HepG2 (cell line): ENCODE results near the gene DAB1. TPM values are rescaled to one million over a fixed set of nuclear protein-coding genes. Genes with fewer than 3 reads are reported as not detected.

Experiments used
- ARID4A ChIP-seq: sonication (generic); formaldehyde crosslinking; IDR thresholded peaks from 2 replicates; pipeline ENCODE4 v1.5.0; 2020; ENCODE audit warnings: mild to moderate bottlenecking, missing genetic modification reagents, borderline replicate concordance
- CSRNP1 ChIP-seq: sonication (generic); formaldehyde crosslinking; IDR thresholded peaks from 2 replicates; pipeline ENCODE4 v1.8.1; 2023; ENCODE audit warnings: mild to moderate bottlenecking, missing genetic modification reagents
- HNF4A ChIP-seq: sonication (generic); formaldehyde crosslinking; IDR thresholded peaks from 2 replicates; pipeline ENCODE4 v1.4.0; 2020; ENCODE audit warnings: missing genetic modification reagents
- KAT2B ChIP-seq: fragments of 150-350 bp; IDR thresholded peaks from 2 replicates; pipeline ENCODE4 v1.6.1; 2014; ENCODE audit warnings: low read depth, low read length, borderline replicate concordance
- LCORL ChIP-seq, 2 experiments: fragments of 450-650 bp in 1 of 2; sonication (generic) in 1 of 2; formaldehyde crosslinking in 1 of 2; IDR thresholded peaks; 2 replicates each; pipeline versions ENCODE4 v1.5.0 to v1.6.1; 2017 to 2020; ENCODE audit warnings: antibody characterized with exemption in 1 of 2, missing genetic modification reagents in 1 of 2
- NAIF1 ChIP-seq: sonication (generic); formaldehyde crosslinking; IDR thresholded peaks from 2 replicates; pipeline ENCODE4 v1.5.0; 2020; ENCODE audit warnings: mild to moderate bottlenecking, missing genetic modification reagents, borderline replicate concordance
- NFE2L2 ChIP-seq: fragments of 150-350 bp; IDR thresholded peaks from 2 replicates; pipeline ENCODE4 v1.6.1; 2014; ENCODE audit warnings: low read length
- PATZ1 ChIP-seq: sonication (generic); formaldehyde crosslinking; IDR thresholded peaks from 2 replicates; pipeline ENCODE4 v1.4.0; 2020; ENCODE audit warnings: missing genetic modification reagents
- PHF21A ChIP-seq: sonication (generic); formaldehyde crosslinking; IDR thresholded peaks from 2 replicates; pipeline ENCODE4 v1.5.0; 2020; ENCODE audit warnings: mild to moderate bottlenecking, missing genetic modification reagents
- SETDB1 ChIP-seq: sonication (generic); formaldehyde crosslinking; IDR thresholded peaks from 2 replicates; pipeline ENCODE4 v1.5.1; 2020; ENCODE audit warnings: missing genetic modification reagents, mild to moderate bottlenecking, borderline replicate concordance
- SPEN ChIP-seq: sonication (generic); formaldehyde crosslinking; IDR thresholded peaks from 2 replicates; pipeline ENCODE4 v1.5.1; 2020; ENCODE audit warnings: low read depth, mild to moderate bottlenecking, missing genetic modification reagents
- STAG1 ChIP-seq: sonication (generic); formaldehyde crosslinking; IDR thresholded peaks from 2 replicates; pipeline ENCODE4 v1.4.0; 2020; ENCODE audit warnings: missing genetic modification reagents
- ZNF143 ChIP-seq: sonication (generic); formaldehyde crosslinking; IDR thresholded peaks from 2 replicates; pipeline ENCODE4 v1.4.0; 2020; ENCODE audit warnings: missing genetic modification reagents
- ZNF17 ChIP-seq: sonication (generic); formaldehyde crosslinking; IDR thresholded peaks from 2 replicates; pipeline ENCODE4 v1.5.0; 2020; ENCODE audit warnings: mild to moderate bottlenecking, missing genetic modification reagents
- ZNF207 ChIP-seq: fragments of 450-650 bp; IDR thresholded peaks from 2 replicates; pipeline ENCODE4 v1.6.1; 2016; ENCODE audit warnings: antibody characterized with exemption, borderline replicate concordance
- ZNF232 ChIP-seq: sonication (generic); formaldehyde crosslinking; IDR thresholded peaks from 2 replicates; pipeline ENCODE4 v1.4.0; 2020; ENCODE audit warnings: missing genetic modification reagents, borderline replicate concordance
- ZNF276 ChIP-seq: sonication (generic); formaldehyde crosslinking; IDR thresholded peaks from 2 replicates; pipeline ENCODE4 v1.4.0; 2020; ENCODE audit warnings: mild to moderate bottlenecking, low read depth, missing genetic modification reagents
- ZNF770 ChIP-seq: sonication (generic); formaldehyde crosslinking; IDR thresholded peaks from 2 replicates; pipeline ENCODE4 v1.5.0; 2020; ENCODE audit warnings: mild to moderate bottlenecking, missing genetic modification reagents
- polyA plus RNA-seq, 8 experiments: library from polyadenylated mRNA; depleted of rRNA in 3 of 8; stranded (reverse) in 7 of 8; unstranded in 1 of 8; fragments of >200 nt; fragmentation: Illumina TruSeq in 4 of 8; extraction: Trizol in 4 of 8; gene quantifications; 2 replicates each; pipeline versions ENCODE4 v1.2.1 to v1.2.3, GENCODE V29; 2011 to 2016; ENCODE audit warnings: low read depth in 4 of 8, missing spikeins in 1 of 8, mixed read lengths in 1 of 8; ENCODE audit not compliant: insufficient read depth in 1 of 8
- total RNA-seq, 5 experiments: library from RNA; depleted of rRNA; stranded (reverse); fragments of >200 nt; fragmentation: Illumina TruSeq; extraction: Trizol; gene quantifications; 2 replicates each; pipeline ENCODE4 v1.2.3, GENCODE V29; 2016; ENCODE audit warnings: low read depth in 1 of 5

Gene DAB1
- total and polyA plus RNA-seq, 2 of the 13 experiments (the other 11 are each of a cell fraction or from before 2014, with no cell fraction given) = 0.04 to 0.13 TPM

- TF ChIP-seq CSRNP1 = 0 out of 2 replicates have a peak, but pooled peaks have one; percentile 26
- TF ChIP-seq ZNF17 (CRISPR knock-in tag) = no peak
- no peak for TF ChIP-seq ZNF207
- no peak for TF ChIP-seq ZNF143 (CRISPR knock-in tag)
- no peak for TF ChIP-seq ZNF770
- TF ChIP-seq PHF21A (CRISPR knock-in tag) = no peak
- no peak for TF ChIP-seq SETDB1 (CRISPR knock-in tag)
- no peak for TF ChIP-seq NAIF1 (CRISPR knock-in tag)
- TF ChIP-seq STAG1 (CRISPR knock-in tag) = 0 out of 2 replicates have a peak, but pooled peaks have one; percentile 7
- no peak for TF ChIP-seq ARID4A
- TF ChIP-seq ZNF276 (CRISPR knock-in tag) = no peak
- TF ChIP-seq HNF4A (CRISPR knock-in tag) = peak; percentile 77
- no peak for TF ChIP-seq KAT2B
- no peak for TF ChIP-seq LCORL (IDR thresholded peaks at IDR 0.05)
- TF ChIP-seq LCORL (CRISPR knock-in tag; IDR thresholded peaks at IDR 0.05) = no peak
- no peak for TF ChIP-seq NFE2L2
- TF ChIP-seq SPEN (CRISPR knock-in tag) = no peak
- 0 out of 2 replicates have a peak, but pooled peaks have one; percentile 14 for TF ChIP-seq PATZ1 (CRISPR knock-in tag)
- no peak for TF ChIP-seq ZNF232 (CRISPR knock-in tag)
Observed at GRCh38 chr1:57367945-57368344, 55.9 kb downstream of the DAB1 start (continued).
